Activated naive CD4-positive, alpha-beta T cell treated with anti-CD3 and anti-CD28 coated beads, Interleukin-2, amount 50 U/mL, for 72 hours (primary cell): ENCODE measurements around the gene KRT80. TPM values are rescaled to one million over a fixed set of nuclear protein-coding genes. Genes with fewer than 3 reads are reported as not detected.

Source experiments
- ATAC-seq, 2 donors: fragments of 150-1000 bp; cut with Tn5 transposase; 2 replicates each; pipeline ENCODE4 v1.10.0; 2021; ENCODE audit warnings: mild to moderate bottlenecking in 2 of 2, moderate library complexity in 2 of 2
- DNase-seq, 2 donors: peaks; one replicate each; pipeline ENCODE4 v3.0.0; 2021 to 2022; ENCODE audit warnings: low spot score in 2 of 2
- H3K27ac Mint-ChIP-seq, 2 donors: one replicate each; pipeline ENCODE4 v1.8.0; 2022; ENCODE audit warnings: mild to moderate bottlenecking in 2 of 2, mixed read lengths in 2 of 2
- H3K36me3 Mint-ChIP-seq, 2 donors: one replicate each; pipeline ENCODE4 v1.8.0; 2022; ENCODE audit warnings: mixed read lengths in 2 of 2
- H3K9me3 Mint-ChIP-seq, 2 donors: one replicate each; pipeline ENCODE4 v1.8.0; 2022; ENCODE audit warnings: mixed read lengths in 2 of 2
- total RNA-seq, 2 donors: library from RNA; stranded (reverse); gene quantifications; one replicate each; pipeline ENCODE4 v1.2.3, GENCODE V29; 2022

The KRT80 gene
- total RNA-seq, 2 donors from 2014 or later = not detected

- no peak for ATAC-seq
- H3K36me3 Mint-ChIP-seq = no peaks in the 10 kb centered on the region
- DNase-seq = no peak
- no peaks in the 10 kb centered on the region for H3K9me3 Mint-ChIP-seq
- H3K27ac Mint-ChIP-seq = no peak overlapping the region
Observed at GRCh38 chr12:52217223-52217622, 25.4 kb upstream of the KRT80 start.

GRCh38 chr12:52216807-52217206 is 25.0 kb upstream of the KRT80 start:
- ATAC-seq (no peak), DNase-seq (no peak)
- Mint-ChIP-seq H3K9me3 (no peaks in the 10 kb centered on the region), H3K27ac (no peak overlapping the region), H3K36me3 (no peaks in the 10 kb centered on the region)

GRCh38 chr12:52216100-52216499 is 24.3 kb upstream of the KRT80 start:
- Mint-ChIP-seq H3K36me3 (no peaks in the 10 kb centered on the region), H3K9me3 (no peaks in the 10 kb centered on the region), H3K27ac (no peak overlapping the region)
- ATAC-seq (no peak), DNase-seq (no peak)

GRCh38 chr12:52215587-52216031 is 23.8 kb upstream of the KRT80 start:
- H3K27ac Mint-ChIP-seq = peak overlapping the region in 1 of 2 donors; percentile 73
- H3K36me3 Mint-ChIP-seq = no peaks in the 10 kb centered on the region
- H3K9me3 Mint-ChIP-seq = no peaks in the 10 kb centered on the region
- ATAC-seq (no peak), DNase-seq (no peak)

DNA sequence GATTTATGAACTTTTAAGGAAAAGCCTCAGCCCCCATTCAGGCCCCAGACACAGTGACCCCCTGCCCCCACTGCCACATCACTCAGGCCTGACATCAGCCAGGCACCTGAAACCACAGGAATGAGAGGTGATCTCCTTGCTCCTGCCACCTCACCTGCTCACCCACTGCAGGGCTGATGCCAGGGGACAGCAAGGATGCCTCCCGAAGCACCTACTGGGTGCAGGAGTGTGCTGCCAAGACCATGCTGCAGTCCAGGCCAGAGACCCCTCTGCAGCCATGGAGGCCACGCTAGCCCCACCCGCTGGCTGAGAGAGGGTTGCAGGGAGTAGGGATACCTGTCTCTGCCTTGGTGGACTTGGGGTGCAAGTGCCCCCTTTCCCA is 22.6 kb upstream of the KRT80 start:
- DNase-seq (no peak), ATAC-seq (no peak)
- H3K27ac Mint-ChIP-seq = no peak overlapping the region
- H3K36me3 Mint-ChIP-seq = no peaks in the 10 kb centered on the region
- H3K9me3 Mint-ChIP-seq = no peaks in the 10 kb centered on the region

GRCh38 chr12:52213564-52214420 is 22.0 kb upstream of the KRT80 start:
- Mint-ChIP-seq H3K27ac (no peak overlapping the region), H3K9me3 (no peaks in the 10 kb centered on the region), H3K36me3 (no peaks in the 10 kb centered on the region)
- DNase-seq = peak in 1 of 2 donors; percentile 80
- ATAC-seq = peak; percentile 78 to 84

DNA sequence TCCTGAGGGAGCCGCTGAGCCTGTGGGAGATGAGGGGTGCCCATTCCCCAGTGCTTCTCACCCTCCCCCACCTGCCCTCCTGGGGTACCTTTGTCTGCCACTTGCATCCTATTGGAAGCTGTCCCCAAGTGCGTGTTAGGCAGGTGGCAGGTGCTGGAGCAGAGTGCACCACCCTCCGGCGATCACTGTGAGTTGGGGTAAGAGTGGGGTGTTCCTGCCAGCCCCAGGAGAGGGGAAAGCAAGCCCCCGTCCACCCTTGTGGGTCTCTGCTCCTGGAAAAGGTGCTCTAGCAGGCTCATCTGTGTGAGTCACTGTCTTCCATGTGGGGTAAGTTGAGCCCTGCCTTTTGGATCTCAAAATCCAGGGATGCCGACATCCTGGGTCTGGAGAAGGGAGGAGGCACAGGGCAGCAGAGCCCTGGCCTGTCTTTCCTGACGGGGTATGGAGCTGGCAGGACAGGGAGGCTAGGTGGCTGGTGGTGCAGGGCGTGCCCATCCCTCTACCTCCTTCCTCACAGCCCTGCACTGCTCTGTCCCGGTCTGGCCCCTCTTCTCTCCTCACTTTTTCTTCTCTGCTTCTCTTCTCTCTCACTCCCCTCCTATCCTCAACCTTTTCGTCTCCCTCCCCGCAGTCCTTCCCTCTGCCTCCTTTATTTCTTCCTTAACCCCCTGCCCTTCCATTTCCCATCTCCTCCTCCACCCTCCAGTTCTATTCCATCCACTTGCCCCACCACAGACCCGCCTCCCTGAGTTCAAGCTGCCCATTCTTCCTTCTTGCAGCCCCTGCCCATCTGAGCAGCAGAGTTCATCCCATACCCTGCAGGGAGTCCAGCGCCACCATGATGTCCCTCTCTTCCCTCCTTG is 21.1 kb upstream of the KRT80 start:
- no peak for DNase-seq
- no peaks in the 10 kb centered on the region for H3K36me3 Mint-ChIP-seq
- ATAC-seq = no peak
- no peaks in the 10 kb centered on the region for H3K9me3 Mint-ChIP-seq
- no peak overlapping the region for H3K27ac Mint-ChIP-seq

- H3K27ac Mint-ChIP-seq = no peak overlapping the region
- no peak for ATAC-seq
- H3K36me3 Mint-ChIP-seq = no peaks in the 10 kb centered on the region
- no peaks in the 10 kb centered on the region for H3K9me3 Mint-ChIP-seq
- no peak for DNase-seq
Observed at GRCh38 chr12:52211716-52212585, 20.1 kb upstream of the KRT80 start.

GRCh38 chr12:52210925-52211650 is 19.3 kb upstream of the KRT80 start:
- no peaks in the 10 kb centered on the region for H3K9me3 Mint-ChIP-seq
- peak overlapping the region in 1 of 2 donors; percentile 2 for H3K27ac Mint-ChIP-seq
- no peak for ATAC-seq
- no peak for DNase-seq
- H3K36me3 Mint-ChIP-seq = no peaks in the 10 kb centered on the region

GRCh38 chr12:52210186-52210924 is 18.5 kb upstream of the KRT80 start:
- no peak for DNase-seq
- H3K27ac Mint-ChIP-seq = no peak overlapping the region
- no peaks in the 10 kb centered on the region for H3K9me3 Mint-ChIP-seq
- no peaks in the 10 kb centered on the region for H3K36me3 Mint-ChIP-seq
- ATAC-seq = no peak

DNA sequence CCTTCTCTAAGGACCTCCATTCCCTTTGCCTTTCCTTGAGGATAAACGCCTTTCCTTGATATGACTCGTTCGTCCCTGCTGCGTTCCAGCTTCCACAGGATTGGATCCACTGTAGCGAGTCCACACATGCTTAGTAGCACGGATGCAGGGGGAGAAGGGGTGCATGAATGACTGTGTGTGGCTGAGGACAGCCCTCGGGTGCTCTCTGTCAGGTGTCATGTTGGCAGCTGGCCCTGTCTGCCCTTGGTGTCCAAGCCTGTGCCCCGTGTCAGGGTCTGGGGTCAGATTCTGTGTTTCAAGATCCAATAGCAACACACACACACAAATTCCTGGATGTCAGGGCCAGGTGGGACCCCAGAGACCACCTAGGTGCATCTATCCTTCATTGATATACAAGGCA is 17.5 kb upstream of the KRT80 start:
- ATAC-seq (no peak), DNase-seq (no peak)
- no peaks in the 10 kb centered on the region for H3K36me3 Mint-ChIP-seq
- H3K27ac Mint-ChIP-seq = no peak overlapping the region
- no peaks in the 10 kb centered on the region for H3K9me3 Mint-ChIP-seq

- ATAC-seq (no peak), DNase-seq (no peak)
- H3K27ac Mint-ChIP-seq = no peak overlapping the region
- H3K36me3 Mint-ChIP-seq = no peaks in the 10 kb centered on the region
- no peaks in the 10 kb centered on the region for H3K9me3 Mint-ChIP-seq
Observed at GRCh38 chr12:52208424-52209165, 16.8 kb upstream of the KRT80 start.

- Mint-ChIP-seq H3K27ac (no peak overlapping the region), H3K36me3 (no peaks in the 10 kb centered on the region), H3K9me3 (no peaks in the 10 kb centered on the region)
- ATAC-seq = no peak
- no peak for DNase-seq
Observed at GRCh38 chr12:52207895-52208294, 16.1 kb upstream of the KRT80 start.

DNA sequence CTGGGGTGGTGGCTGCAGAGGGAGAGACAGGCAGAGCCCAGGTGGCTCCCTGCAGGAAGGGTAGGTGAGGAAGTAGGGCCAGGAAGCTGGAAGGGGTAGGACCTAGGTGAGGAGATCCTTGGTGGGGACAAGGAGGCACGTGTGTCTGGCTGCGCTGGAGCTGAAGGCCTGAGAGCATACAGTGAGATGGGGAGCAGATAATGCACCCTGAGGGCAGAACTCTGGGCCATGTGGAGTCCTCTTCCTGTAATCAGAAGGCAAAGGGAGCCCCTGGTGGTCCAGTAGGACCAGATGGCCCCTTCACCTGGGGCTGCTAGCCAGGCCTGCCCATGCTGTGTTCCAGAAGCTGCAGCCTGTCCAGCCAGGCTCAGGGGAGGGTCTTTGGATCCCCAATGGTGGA is 15.3 kb upstream of the KRT80 start:
- Mint-ChIP-seq H3K9me3 (no peaks in the 10 kb centered on the region), H3K36me3 (no peaks in the 10 kb centered on the region), H3K27ac (no peak overlapping the region)
- ATAC-seq = no peak
- DNase-seq = no peak
